Activated CD8-positive, alpha-beta memory T cell treated with anti-CD3 and anti-CD28 coated beads, Interleukin-2, amount 50 U/mL, for 24 hours (primary cell): ENCODE results near the gene NLRP5.
A peak's percentile ranks its signal among the peaks of the same experiment; 100 is the strongest.
"Not testable (repeated sequence)": the region's sequence is repeated elsewhere in the genome, so short reads cannot be mapped to it uniquely, and the experiment has no call there.

Experiments used
- DNase-seq: peaks from one replicate; pipeline ENCODE4 v3.0.0-alpha.2; 2020; ENCODE audit errors: extremely low read depth

NLRP5 gene

DNA sequence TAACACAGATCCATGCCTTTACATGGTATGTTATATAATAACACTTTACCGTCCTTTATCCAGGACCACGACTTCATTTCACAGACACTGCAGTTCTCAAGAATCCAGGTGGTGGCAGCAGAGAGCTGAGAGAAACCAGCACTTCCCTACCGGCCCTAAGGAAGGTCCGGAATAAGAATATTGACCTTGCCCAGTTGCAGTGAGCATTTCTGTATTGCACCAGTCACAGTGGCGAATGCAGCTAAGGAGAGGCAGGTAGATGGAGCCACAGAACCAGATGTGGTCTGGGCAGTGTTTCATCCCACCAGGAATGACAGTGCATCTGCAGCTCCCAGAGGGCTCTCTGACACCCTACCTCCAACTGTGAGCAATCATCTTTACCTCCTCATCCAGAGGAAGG is 89.9 kb downstream of the NLRP5 start:
- DNase-seq, result no peak

DNA sequence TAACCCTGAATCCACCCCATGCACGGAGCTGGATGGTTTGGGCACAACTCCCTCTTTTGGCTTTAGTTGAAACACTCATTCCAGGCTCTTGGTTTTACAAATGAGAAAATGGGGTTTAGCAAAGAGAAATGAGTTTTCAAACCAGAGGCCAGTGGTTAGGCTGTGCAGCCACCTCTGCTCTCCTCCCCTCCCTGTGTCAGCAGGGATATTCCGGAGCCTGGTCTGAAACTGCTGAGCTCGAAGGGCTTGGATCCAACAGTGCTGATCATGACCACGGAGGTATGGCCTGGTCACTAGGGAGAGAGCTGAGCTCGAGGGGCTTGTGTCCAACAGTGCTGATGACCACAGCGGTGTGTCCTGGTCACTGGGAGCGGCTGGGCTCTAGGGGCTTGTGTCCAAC is 93.0 kb downstream of the NLRP5 start:
- no peak for DNase-seq

DNA sequence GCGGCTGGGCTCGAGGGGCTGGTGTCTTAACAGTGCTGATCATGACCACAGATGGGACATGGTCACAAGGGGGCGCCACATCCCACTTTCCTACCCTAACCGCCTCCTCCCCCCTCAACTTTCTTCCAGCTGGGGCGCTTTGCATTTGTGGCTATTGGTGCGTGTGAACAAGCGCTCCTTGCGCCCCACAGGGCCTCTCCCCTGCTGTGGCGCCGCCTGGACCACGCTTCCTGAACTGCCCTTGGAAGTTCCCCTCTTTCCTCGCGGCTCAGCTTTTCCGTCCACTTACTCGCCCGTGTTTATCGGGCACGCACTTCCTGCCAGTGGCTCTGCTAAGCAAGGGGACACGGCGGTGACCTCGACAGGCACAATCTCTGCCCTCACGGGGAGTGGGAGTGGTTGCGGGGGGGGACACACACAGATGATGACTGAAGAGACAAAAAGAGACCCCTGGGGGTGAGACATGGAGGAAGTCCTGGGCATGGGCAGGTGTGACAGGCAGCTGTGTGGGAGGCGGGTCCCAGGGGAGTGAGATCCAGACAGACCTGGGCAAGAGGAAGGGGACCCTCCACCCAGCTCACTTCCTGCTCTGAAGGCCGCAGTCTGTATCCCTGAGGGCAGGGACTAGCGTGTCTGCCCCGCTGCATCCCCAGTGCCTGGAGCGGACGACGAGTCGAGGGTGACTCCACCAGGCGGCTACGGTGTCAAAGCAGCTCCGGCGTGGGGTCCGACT is 94.3 kb downstream of the NLRP5 start:
- DNase-seq, result peak; percentile 40

DNA sequence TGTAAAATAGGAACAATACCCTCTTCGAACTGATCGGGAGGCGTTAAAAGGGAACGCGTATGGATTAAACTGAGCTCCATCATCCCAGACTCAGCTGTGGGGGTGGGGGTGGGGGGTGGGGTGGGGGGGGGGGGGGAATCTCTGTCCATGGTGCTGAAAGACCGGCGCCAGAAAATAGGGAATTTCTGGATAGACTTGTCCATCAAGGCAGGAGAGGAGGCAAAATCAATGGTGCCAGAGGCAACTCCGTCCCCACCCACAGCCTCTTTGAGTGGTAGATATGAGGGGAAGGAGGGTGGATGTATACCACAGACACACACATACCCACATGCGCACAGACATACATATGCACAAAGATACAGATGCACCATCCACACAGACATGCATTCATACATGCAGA is 97.1 kb downstream of the NLRP5 start:
- DNase-seq, result no peak

DNA sequence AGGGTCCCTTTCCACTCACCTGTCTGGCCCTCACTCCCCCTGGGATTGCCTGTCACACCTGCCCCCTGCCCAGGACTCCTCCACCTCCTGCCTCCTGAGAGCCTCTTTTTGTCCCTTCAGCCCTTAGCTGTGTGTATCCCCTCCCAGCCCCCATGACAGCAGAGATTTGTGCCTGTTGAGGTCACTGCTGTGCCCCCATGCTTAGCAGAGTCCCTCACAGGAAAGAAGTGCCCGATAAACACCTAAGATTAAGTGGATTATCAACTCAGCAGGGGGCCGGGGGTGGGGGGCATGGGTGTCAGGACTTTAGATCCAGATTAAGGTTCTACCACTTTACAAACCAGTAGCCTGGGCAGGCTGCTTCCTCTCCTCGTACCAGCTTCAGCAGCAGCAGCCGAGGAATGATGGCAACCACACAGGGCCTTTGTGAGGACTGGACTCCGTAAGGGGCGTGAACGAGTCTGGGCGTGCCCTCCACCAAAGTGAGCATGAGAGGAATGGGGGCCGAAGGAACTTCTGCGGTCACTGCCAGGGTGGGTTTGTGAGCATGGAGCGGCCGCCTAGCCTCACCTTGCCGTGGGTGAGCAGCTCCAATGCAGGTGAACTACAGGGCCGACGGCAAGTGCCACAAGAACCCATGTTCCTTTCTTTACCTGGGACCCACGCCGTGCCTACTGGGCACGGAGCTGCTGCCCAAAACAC is 98.4 kb downstream of the NLRP5 start:
- DNase-seq, result no peak

DNA sequence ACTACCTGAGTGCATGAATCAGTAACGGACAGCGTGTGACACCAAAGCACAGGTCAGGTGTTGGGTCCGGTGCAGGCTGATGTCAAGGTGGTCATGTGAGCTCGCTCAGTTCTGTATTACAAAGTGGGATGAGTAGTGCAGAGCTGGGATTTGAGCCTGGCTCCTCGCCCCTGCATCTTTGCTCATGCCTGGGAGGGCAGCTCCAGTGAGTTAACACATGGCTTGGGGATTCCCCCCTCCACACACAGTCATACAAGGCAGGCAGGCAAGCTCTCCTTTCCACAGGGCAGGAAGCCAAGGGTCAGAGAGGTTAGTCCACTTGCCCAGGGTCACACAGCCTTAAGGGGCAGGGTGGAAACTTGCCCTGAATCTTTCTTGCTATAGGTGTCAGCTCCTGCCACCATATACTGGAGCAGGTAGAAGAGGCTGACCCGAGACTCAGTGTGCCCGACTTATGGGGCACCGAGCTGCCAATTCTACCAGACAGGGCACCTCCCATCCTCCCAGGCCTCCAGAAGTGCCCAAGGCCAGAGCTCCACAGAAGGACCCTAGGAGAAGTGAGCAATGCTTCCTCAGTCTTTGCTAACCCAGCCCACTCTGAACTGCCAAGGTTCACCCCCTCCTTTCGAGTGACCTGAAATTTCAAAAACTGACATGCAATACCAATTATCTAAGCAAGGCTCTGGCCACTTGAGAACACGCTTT is 99.1 kb downstream of the NLRP5 start:
- DNase-seq, result no peak

DNA sequence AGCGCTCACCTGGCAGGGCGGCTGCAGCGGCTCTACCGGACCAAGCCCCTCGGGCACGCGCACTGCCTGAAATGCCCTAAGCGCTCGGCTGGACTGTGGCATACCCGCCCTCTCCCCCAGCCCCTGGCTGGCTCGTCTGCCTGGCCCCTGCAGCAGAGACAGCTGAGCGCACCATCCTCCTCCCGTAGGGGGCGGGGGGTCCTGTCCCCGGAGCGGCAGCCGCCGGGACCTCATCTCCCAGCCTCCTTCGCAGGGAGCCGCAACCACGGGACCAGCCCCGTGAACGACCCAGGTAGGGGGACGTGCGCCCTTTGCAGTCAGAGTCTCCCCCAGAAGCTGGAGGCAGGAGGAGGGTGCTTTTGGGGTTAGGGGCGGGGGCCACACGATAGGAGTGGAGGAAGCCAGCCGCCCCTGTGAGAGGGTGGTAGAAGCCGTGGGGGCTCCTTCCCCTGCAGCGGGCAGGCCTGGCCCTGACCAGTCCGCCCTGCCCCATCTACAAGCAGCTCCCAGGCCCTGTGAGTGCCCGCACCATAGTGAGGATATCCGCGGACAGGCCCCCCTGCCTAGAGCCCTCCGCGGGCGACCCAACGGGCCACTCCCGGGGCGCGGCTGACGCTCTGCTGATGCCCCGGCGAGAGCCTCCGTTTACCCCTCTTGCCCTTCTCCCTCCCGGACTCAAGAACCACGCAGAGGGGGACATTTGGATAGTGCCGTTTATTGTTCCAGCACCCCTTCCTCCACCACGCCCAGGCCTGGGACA is 100.3 kb downstream of the NLRP5 start:
- no peak for DNase-seq

DNA sequence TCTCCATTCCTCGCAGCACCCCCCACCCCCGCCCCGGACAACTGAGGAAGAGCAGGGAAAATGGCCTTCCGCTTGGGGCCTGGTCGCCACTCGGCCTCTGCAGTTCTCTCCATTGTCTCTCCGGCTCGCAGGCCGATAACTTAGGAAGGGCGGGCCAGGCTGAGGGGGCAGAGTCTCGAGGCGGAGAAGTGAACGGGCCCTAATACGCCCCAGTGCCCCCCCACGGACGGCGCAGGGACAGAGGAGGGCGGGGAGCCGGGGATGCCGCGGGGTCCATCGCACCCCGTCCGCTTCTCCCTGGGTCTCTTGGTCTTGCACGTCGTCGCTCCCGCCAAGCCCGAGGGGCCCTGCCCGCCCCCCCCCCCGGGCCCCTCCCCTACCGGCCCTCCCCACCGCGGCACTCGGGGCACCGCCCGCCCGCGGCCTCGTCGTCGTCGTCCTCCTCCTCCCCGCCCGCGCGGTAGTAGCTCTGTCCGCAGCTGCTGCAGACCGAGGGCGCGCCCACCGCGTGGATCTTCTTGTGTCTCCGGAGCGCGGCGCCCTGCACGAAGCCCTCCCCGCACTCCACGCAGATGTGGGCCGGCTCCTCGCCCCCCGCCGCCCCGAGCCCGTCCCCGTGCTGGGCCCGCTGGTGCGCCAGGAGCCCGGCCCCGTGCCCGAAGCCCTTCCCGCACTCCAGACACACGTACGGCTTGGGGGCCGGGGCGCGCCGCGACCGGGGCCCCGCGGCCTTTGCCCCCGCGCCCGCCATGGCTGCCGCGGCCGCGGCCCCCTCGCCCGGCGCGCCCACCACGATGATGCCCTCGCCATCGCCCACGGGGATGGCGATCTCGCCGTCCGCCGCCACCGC is 101.3 kb downstream of the NLRP5 start:
- no peak for DNase-seq

DNA sequence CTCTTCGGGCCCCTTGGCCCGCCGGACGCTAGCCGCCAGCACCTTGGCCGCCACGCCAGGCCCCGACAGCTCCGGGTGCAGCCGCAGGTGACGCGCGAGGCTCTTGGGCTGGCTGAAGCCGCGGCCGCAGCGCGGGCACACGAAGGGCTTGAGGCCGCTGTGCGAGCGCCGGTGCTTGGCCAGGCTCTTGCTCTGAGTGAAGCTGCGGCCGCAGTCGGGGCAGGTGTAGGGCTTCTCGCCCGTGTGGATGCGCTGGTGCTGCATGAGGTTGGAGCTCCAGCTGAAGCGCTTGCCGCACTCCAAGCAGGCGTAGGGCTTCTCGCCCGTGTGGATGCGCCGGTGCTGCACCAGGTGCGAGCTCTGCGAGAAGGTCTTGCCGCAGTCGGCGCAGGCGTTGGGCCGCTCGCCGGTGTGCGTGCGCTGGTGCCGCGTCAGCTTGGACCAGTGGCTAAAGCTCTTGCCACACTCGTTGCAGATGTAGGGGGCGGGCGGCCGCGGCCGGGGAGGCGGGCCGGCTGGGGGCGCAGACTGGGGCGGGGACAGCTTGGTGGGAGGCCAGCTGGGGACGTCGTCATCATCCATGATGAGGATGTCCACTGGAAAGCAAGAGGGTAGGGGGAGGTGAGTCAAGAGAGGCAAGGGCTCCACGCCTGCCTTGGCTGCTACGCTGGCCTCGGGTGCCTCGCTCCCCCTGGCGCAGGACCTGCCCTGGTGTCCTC is 102.1 kb downstream of the NLRP5 start:
- no peak for DNase-seq

DNA sequence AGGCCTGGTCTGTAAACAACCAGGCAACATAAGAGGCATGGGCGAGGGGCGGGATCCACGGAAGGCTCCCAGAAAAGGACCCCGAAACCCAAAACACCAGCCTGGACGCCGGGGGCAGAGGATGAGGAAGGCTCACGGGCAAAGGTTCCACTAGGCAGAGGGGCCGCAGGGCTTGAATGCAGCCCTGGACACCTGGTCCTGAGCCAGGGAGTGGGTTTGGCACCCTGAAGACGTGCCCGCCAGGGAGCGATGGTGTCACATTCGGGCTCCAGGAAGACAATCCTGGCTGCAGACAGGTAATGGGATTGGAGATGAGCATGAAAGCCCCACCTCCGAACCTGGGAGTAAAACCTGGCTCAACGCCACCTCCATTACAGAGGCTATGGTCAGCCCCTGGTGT is 102.8 kb downstream of the NLRP5 start:
- no peak for DNase-seq

DNA sequence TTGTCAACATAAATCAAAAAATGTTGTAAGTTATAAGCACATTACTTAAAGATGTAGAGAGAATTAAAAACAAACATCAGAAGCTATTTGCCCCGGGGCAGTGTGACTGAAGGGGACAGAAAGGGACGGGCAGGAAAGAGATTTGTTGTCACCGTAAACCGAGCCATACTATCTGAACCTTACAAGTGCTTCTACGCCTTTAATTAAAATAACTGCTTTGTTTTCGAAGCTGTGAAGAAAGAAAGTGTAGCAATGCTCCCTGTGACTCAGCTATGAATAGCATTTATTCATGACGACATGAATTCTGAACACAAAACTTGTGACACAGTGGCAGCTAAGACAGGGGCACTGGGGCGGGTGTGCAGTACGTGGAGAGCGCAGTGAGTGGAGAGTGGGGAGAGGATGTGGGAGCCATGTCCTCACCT is 104.5 kb downstream of the NLRP5 start:
- DNase-seq, result no peak

DNA sequence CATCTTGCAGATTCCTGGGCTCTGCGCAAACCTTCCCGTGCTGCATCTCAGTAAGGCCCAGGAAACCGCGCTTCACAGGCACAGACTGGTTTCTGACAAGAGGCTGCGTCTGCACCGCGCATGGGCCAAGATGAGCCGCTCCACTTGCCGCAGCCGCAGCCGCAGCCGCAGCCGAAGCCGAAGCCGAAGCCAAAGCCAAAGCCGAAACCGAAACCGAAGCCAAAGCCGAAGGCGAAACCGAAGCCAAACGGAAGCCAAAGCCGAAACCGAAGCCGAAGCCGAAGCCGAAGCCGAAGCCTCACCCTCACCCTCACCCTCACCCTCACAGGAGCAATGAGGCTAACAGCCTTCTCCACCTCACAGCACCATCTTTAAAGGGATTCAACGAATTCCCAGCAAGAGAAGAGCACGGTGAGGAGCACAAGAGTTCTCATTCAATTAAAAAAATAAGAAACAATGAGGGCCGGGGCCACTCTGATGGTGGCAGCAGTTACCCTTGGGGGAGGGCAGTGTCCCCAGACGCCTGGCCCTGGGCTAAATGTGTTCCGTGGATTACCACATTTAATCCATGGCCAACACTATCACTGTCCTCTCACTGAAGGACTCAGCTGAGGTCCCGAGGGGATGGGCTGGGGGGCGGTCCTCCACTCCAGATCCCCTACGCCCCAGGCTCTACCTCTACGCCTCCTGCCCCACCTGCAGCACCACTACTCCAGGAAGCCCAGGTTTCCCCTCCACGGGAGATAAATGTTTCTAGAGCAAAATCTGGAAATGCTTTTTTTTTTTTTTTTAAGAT is 105.4 kb downstream of the NLRP5 start:
- DNase-seq, result no peak

DNA sequence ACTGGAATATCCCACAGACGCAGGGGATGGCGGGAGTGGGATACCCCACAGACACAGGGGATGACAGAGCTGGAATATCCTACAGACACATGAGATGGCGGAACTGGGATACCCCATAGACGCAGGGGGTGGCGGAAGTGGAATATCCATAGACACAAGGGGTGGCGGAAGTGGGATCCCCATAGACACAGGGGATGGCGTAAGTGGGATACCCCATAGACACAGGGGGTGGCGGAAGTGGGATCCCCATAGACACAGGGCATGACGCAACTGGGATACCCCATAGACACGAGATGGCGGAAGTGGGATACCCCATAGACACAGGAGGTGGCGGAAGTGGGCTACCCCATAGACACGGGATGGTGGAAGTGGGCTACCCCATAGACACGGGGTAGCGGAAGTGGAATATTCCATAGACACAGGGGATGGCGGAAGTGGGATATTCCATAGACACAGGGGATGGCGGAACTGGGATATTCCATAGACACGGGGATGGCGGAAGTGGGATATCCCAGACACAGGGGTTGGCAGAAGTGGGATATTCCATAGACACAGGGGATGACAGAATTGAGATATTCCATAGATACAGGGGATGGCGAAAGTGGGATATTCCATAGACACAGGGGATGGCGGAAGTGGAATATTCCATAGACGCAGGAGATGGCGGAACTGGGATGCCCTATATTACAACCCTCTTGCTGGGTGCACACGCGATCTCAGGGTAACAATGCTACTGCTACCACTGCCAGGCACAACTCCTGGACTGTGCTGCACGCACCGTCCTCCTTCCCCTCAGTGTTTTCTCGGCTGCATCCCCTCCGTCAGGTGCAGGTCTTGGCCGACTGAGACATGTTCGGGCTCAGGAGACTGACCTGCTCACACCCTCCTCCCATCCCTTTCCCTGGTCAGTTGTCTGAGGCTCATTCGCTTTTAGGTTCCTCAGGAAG is 106.4 kb downstream of the NLRP5 start:
- no peak for DNase-seq

DNA sequence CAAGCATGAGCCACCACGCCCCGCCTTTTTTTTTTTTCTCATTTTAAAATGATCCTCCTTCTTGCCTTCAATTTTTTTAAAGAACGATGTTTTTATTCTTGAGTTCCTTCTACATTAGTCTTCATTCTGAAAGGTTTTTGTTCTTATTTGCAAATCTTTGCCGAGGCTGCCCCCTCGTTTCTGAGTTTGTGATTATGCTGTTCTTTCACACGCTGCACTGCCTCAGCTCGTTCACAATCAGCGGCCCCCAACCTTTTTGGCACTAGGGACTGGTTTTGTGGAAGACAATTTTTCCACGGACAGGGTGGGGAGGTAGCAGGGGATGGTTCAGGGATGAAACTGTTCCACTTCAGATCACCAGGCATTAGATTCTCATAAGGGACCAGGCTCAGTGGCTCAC is 107.9 kb downstream of the NLRP5 start:
- no peak for DNase-seq

DNA sequence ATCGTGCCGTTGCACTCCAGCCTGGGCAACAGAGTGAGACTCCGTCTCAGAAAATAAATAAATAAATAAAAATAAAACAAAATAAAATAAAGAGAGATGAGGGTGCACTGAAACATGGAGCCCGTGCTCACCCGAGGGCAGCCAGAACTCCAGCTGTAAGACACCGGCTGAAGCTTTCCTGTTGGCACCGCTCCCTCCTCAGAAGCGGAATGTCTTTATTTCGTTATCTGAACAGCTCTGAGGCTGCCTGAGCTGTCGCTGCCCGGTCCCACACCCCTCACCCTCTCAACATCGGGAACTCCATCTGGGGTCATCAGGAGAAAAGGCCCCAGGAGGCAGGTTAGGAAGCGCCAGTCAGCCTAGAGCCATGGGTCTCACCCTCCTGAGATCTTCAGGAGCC is 110.1 kb downstream of the NLRP5 start:
- DNase-seq, result no peak

DNA sequence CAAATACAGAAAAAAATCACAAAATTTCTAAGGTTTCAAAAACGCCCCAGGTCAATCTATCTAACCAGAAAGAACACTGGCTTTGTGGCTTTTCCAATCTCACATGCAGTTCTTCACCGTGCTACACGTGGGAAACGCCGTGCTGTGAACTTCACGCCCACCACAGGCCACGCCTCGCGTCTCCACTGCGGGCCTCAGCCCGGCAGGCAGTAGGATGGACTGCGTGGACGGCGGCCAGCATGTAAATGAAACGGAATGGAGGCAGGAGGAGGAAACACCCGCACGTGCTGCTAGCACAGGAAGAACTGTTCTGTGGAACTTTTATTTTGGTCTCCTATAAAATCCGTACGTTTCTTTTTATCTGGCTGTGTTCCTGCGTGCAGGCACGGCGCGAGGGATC is 110.7 kb downstream of the NLRP5 start:
- DNase-seq, result no peak

DNA sequence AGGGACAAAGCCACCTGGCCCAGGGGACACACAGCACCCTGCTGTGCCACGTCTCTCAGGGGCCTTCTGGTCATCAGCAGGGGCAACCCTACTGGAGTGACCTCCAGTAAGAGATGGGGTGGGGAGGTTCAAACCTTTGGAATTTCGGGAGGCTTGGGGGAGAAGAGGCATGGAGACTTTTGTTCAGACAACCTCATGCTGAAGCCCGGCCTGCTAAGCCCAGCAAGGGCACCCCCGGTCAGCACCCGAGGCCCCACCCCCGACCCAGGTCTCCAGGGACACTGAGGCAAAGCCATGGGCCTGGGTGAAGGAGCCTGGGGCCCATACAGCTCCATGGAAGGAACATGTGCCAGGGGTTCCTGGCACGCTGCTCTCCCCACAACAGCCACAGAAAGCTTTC is 111.2 kb downstream of the NLRP5 start:
- DNase-seq, result no peak

DNA sequence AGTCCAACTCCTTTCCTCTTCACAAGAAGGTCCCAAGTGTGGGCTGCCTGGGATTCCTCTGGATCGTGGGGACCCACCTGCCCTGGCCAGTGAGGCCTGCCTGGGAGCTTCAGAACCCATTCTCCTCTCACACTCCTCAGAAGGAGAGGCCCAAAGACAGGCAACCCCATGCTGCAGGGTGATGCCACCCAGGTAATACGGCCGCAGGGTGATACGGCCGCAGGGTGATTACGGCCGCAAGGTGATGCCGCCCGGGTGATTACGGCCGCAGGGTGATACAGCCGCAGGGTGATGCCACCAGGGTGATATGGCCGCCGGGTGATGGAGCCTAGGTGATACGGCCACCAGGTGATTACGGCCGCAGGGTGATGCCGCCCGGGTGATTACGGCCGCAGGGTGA is 111.7 kb downstream of the NLRP5 start:
- DNase-seq, result not testable (repeated sequence)
